RPMI8226 (cell line): ENCODE measurements around the gene SNAP29.
"Not testable (repeated sequence)": the region's sequence is repeated elsewhere in the genome, so short reads cannot be mapped to it uniquely, and the experiment has no call there.

Experiments
- DNase-seq: peaks from one replicate; pipeline ENCODE4 v3.0.0-alpha.2; 2015

SNAP29 gene

GRCh38 chr22:20935049-20935448 lies 76.2 kb downstream of the SNAP29 start:
- not testable (repeated sequence) for DNase-seq

DNA sequence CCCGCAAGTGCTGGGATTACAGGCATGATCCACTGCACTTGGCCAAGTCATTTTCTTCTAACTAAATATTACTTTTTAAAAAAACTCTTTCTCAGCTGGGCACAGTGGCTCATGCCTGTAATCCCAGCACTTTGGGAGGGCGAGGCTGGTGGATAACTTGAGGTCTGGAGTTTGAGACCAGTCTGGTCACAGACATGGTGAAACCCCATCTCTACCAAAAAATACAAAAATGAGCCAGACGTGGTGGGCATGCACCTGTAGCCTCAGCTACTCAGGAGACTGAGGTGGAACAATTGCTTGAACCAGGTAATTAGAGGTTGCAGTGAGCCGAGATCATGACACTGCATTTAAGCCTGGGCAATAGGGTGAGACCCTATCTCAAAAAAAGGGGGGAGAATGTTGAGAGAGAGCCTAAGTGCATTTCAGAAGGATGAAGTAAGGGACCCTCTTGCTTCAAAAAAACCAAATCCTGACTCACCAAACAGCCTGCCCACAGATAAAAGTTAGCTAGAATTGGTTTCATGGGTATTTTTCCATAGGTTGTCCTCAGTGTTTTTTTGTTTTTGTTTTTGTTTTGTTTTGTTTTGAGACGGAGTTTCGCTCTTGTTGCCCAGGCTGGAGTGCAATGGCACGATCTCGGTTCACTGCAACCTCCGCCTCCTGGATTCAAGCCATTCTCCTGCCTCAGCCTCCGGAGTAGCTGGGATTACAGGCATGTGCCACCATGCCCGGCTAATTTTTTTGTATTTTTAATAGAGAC lies 77.2 kb downstream of the SNAP29 start:
- not testable (repeated sequence) for DNase-seq

GRCh38 chr22:20937031-20937793 lies 78.4 kb downstream of the SNAP29 start:
- no peak for DNase-seq

DNA sequence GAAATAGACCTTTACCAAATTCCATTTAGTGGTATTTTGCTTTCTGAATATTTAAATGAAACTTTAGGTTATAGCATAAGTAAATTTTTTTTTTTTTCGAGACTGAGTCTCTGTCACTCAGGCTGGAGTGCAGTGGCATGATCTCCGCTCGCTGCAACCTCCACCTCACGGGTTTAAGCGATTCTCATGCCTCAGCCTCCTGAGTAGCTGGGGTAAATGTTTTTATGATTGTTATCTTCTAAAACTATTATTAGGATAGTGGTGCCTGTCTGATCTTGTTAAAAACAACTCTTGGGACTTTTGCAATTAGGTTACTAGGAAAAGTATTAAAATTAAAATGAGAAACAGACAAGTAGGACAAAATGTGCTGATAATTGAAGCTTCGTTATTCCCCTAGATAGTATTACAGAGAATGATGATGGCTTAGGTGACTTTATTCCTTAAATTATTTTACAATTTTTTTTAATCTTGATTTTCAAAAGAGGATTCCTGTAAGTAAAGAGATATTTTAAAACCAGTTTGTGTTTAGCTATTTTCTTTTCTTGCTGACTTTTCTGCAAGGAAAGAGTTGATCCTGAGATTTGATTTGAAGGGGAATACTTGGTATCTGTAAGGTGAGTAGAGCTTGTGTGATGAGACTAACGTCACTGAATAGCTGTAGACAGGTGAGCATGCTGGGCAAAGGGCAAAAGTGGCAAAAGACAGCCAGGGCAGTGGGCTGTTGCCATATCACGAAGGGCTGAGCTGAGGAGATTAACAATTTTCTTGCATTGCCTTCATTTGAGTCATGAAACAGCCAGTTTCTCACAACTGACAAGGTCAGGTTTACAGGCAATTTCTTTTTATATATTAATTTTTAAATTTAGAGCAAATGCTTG lies 79.2 kb downstream of the SNAP29 start:
- no peak for DNase-seq

GRCh38 chr22:20939457-20940185 lies 80.8 kb downstream of the SNAP29 start:
- DNase-seq = not testable (repeated sequence)

DNA sequence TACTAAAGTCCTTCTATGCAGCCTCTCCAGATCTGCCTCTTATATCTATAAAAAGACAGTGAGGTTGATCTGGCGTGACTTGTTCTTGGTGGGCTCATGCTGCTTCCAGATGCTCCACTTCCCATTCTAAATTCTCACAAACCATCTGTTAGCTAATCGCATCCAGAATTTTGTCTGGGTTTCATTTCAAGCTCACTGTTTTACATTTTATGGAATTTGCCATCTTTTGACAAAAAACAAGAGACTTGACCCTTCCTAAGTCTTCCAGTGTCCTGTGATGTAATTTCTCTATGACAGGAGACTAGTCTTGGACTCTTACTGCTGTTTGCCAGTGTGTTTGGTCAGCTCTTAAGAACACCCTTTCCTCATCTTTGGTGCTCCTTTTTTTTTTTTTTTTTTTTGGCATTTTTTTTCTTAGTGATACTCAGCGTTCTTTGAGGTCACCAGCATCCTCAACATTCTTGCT lies 81.4 kb downstream of the SNAP29 start:
- DNase-seq = no peak
